DND-41 (cell line): ENCODE data around the gene UBE2D2.
A peak's percentile ranks its signal among the peaks of the same experiment; 100 is the strongest.

Experiments used
- ATAC-seq: fragments of 200-7000 bp; cut with Tn5 transposase; 3 replicates; pipeline ENCODE4 v1.9.1; 2021; ENCODE audit warnings: low read depth; ENCODE audit not compliant: insufficient read depth
- DNase-seq: peaks from one replicate; pipeline ENCODE4 v3.0.0-alpha.2; 2020
- H2AFZ ChIP-seq: 2 replicates; pipeline ENCODE4 v1.6.0; 2012; ENCODE audit warnings: low read depth, low read length
- H3K27ac ChIP-seq: 2 replicates; pipeline ENCODE4 v1.5.1; 2012; ENCODE audit warnings: low read length, inconsistent platforms
- H3K27me3 ChIP-seq: fragments of 200-600 bp; sonication (generic); 2 replicates; pipeline ENCODE4 v1.6.0; 2012; ENCODE audit warnings: low read length, mild to moderate bottlenecking, inconsistent platforms; ENCODE audit not compliant: insufficient read depth, poor library complexity
- H3K36me3 ChIP-seq: 2 replicates; pipeline ENCODE4 v1.5.1; 2012; ENCODE audit warnings: low read length, inconsistent platforms; ENCODE audit not compliant: insufficient read depth
- H3K4me1 ChIP-seq: 2 replicates; pipeline ENCODE4 v1.5.1; 2012; ENCODE audit warnings: mild to moderate bottlenecking, low read length; ENCODE audit not compliant: insufficient read depth
- H3K4me2 ChIP-seq: 2 replicates; pipeline ENCODE4 v1.6.0; 2012; ENCODE audit warnings: mild to moderate bottlenecking, moderate library complexity, low read length, inconsistent platforms; ENCODE audit not compliant: insufficient read depth
- H3K4me3 ChIP-seq, 2 experiments: fragments of 200-600 bp in 1 of 2; shearing (Covaris generic) in 1 of 2; 2 replicates each; pipeline ENCODE4 v1.5.1; 2012 to 2016; ENCODE audit warnings: inconsistent platforms in 2 of 2, low read length in 2 of 2, mild to moderate bottlenecking in 2 of 2, low read depth in 1 of 2, moderate library complexity in 1 of 2
- H3K79me2 ChIP-seq: 2 replicates; pipeline ENCODE4 v1.6.0; 2012; ENCODE audit warnings: low read length, inconsistent platforms; ENCODE audit not compliant: insufficient read depth
- H3K9ac ChIP-seq: 2 replicates; pipeline ENCODE4 v1.6.0; 2012; ENCODE audit warnings: low read depth, mild to moderate bottlenecking, inconsistent platforms, low read length, moderate library complexity
- H3K9me3 ChIP-seq: 2 replicates; pipeline ENCODE4 v1.5.1; 2012; ENCODE audit warnings: low read length, moderate library complexity, mild to moderate bottlenecking, inconsistent platforms; ENCODE audit not compliant: insufficient read depth, severe bottlenecking
- H4K20me1 ChIP-seq: 2 replicates; pipeline ENCODE4 v1.6.0; 2012; ENCODE audit warnings: low read length; ENCODE audit not compliant: insufficient read depth
- EZH2 ChIP-seq: IDR thresholded peaks from 3 replicates; pipeline ENCODE4 v1.6.1; 2012; ENCODE audit warnings: borderline replicate concordance, low read depth, mild to moderate bottlenecking, moderate library complexity, low read length, inconsistent platforms; ENCODE audit not compliant: severe bottlenecking
- TF ChIP-seq, protein P1 (sequence below): IDR thresholded peaks from 2 replicates; pipeline ENCODE4 v1.5.1; 2012; ENCODE audit warnings: borderline replicate concordance, low read length, moderate library complexity, mild to moderate bottlenecking; ENCODE audit not compliant: poor library complexity, severe bottlenecking; ENCODE audit errors: extremely low read depth

UBE2D2 gene

GRCh38 chr5:139566611-139567010 is 5.5 kb downstream of the UBE2D2 start:
- Histone ChIP-seq H3K36me3 (peaks cover 57% of the 10 kb centered on the region), H3K27ac (peak overlapping the region; percentile 52; the same call in 1 of the 2 replicates), H2AFZ (no peak overlapping the region), H3K9me3 (no peaks in the 10 kb centered on the region), H3K4me1 (peaks cover 45% of the 10 kb centered on the region), H3K9ac (no peak overlapping the region), H3K79me2 (peaks cover 100% of the 10 kb centered on the region), H3K4me3 (no peak overlapping the region), H3K4me2 (peak overlapping the region; percentile 86; the same call in 1 of the 2 replicates), H4K20me1 (peaks cover 87% of the 10 kb centered on the region), H3K27me3 (no peaks in the 10 kb centered on the region)
- no peak for DNase-seq
- no peak for TF ChIP-seq EZH2
- TF ChIP-seq, protein P1, sequence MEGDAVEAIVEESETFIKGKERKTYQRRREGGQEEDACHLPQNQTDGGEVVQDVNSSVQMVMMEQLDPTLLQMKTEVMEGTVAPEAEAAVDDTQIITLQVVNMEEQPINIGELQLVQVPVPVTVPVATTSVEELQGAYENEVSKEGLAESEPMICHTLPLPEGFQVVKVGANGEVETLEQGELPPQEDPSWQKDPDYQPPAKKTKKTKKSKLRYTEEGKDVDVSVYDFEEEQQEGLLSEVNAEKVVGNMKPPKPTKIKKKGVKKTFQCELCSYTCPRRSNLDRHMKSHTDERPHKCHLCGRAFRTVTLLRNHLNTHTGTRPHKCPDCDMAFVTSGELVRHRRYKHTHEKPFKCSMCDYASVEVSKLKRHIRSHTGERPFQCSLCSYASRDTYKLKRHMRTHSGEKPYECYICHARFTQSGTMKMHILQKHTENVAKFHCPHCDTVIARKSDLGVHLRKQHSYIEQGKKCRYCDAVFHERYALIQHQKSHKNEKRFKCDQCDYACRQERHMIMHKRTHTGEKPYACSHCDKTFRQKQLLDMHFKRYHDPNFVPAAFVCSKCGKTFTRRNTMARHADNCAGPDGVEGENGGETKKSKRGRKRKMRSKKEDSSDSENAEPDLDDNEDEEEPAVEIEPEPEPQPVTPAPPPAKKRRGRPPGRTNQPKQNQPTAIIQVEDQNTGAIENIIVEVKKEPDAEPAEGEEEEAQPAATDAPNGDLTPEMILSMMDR: no peak
- no peak for ATAC-seq

DNA sequence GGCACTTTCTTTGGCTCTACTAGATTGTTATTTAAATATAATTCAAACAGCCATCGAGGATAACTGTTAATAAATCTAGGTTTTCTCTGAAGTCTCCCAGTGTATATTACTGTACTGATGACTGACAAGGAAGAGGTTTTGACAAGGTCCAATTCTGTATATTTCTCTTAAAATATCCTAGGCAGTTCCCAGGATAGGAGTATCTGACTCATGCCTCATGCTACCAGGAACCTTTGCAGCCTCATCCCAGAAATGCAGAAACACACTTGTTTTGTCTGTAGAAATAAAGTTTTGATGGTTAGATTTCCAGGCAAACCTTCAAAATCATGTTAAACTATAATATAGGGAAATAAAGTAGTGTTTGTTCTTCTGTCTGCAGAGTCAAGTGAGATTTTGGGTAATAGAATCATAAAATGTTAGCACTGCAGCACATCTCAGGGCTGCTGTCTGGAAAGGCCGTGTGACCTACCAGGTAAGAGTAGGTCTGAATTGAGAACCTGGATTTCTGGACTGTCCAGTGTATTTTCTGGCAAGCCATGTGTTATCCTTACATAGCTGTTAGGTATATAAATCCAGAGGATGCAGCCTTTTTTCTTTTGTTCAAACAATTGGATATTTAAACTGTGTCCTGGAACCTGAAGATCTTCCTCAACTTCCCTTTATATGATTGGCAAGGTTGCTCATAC is 8.3 kb downstream of the UBE2D2 start:
- Histone ChIP-seq H3K4me1 (peaks cover 23% of the 10 kb centered on the region), H3K36me3 (peaks cover 43% of the 10 kb centered on the region), H3K79me2 (peaks cover 100% of the 10 kb centered on the region), H3K4me2 (no peak overlapping the region), H3K4me3 (no peak overlapping the region), H3K9me3 (no peaks in the 10 kb centered on the region), H2AFZ (no peak overlapping the region), H4K20me1 (peaks cover 83% of the 10 kb centered on the region), H3K27ac (no peak overlapping the region), H3K27me3 (no peaks in the 10 kb centered on the region), H3K9ac (no peak overlapping the region)
- ATAC-seq: no peak
- TF ChIP-seq, protein P1: no peak
- TF ChIP-seq EZH2: no peak
- no peak for DNase-seq

DNA sequence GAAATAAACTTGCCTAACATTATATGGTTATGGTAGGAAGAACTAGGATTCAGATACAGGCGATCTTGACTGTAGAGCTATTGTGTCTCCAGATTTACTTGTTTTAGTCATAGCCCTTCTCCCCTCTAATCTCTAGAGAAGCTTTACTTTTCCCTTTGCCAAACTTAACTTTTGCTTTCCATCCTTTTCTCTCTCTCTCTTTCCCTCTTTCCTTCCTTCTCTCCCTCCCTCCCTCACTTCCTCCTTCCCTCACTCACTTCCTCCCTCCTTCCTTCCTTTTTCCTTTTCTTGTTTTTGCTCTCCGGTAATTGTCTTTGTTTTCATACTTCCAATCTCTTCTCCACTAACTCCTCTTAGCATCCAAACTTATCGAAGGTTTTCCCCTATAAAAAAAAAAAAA is 10.4 kb downstream of the UBE2D2 start:
- peaks cover 37% of the 10 kb centered on the region for H3K36me3 ChIP-seq
- TF ChIP-seq, protein P1: no peak
- TF ChIP-seq EZH2: no peak
- H3K4me1 ChIP-seq: peaks cover 5% of the 10 kb centered on the region
- no peak overlapping the region for H3K27ac ChIP-seq
- ATAC-seq (no peak), DNase-seq (no peak)
- H3K4me2 ChIP-seq: no peak overlapping the region
- H2AFZ ChIP-seq: no peak overlapping the region
- H4K20me1 ChIP-seq: peaks cover 86% of the 10 kb centered on the region
- H3K27me3 ChIP-seq: no peaks in the 10 kb centered on the region
- H3K4me3 ChIP-seq: no peak overlapping the region
- peaks cover 100% of the 10 kb centered on the region for H3K79me2 ChIP-seq
- no peak overlapping the region for H3K9ac ChIP-seq
- H3K9me3 ChIP-seq: no peaks in the 10 kb centered on the region

GRCh38 chr5:139571966-139572365 is 10.8 kb downstream of the UBE2D2 start:
- ATAC-seq (no peak), DNase-seq (no peak)
- peaks cover 84% of the 10 kb centered on the region for H4K20me1 ChIP-seq
- no peak overlapping the region for H3K9ac ChIP-seq
- H3K27ac ChIP-seq: no peak overlapping the region
- no peak overlapping the region for H3K4me3 ChIP-seq
- no peaks in the 10 kb centered on the region for H3K9me3 ChIP-seq
- no peaks in the 10 kb centered on the region for H3K27me3 ChIP-seq
- no peak overlapping the region for H2AFZ ChIP-seq
- H3K79me2 ChIP-seq: peaks cover 100% of the 10 kb centered on the region
- H3K4me1 ChIP-seq: peaks cover 5% of the 10 kb centered on the region
- TF ChIP-seq EZH2: no peak
- TF ChIP-seq, protein P1: no peak
- H3K36me3 ChIP-seq: peaks cover 34% of the 10 kb centered on the region
- no peak overlapping the region for H3K4me2 ChIP-seq
